NCI-H2196 (cell line): ENCODE results near the gene GNB3.
"Not testable (repeated sequence)": the region's sequence is repeated elsewhere in the genome, so short reads cannot be mapped to it uniquely, and the experiment has no call there.

ENCODE experiments used
- DNase-seq: peaks from one replicate; lab custom pipeline; 2025; ENCODE audit not compliant: unreplicated experiment; lab: John Stamatoyannopoulos, UW

GNB3 gene

DNA sequence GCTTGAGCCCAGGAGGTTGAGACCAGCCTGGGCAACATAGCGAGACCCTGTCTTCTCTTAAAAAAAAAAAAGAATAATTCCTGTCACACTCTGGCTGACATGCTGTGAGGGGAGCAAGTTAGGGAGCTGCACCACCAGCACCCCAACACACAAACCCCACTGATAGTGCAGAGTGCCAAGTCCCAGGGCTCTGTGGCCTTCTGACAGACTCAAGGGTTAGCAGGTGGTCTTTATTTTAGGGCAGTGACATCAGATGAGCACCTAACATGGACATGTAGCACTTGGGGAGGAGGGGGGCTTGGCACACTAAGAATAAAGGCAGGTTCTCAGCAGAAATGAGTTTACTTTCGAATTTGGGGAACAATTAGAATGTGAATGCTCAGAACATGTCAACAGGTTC, 18.1 kb downstream of the GNB3 start:
- no peak for DNase-seq

DNA sequence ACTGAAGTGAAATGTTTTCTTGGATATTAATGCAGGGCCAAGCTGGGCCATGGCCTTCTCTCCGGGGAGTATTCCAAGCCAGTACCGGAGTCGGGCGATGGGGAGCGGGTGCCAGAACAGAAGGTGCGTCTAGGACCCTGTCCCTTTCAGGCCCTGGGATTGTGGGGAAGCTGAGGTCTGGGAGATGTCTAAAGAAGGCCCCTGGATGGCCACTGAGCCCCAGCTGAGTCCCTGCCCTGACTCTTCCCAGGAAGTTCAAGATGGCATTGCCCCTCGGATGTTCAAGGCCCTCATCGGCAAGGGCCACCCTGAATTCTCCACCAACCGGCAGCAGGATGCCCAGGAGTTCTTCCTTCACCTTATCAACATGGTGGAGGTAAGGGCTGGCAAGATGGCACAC, 19.4 kb downstream of the GNB3 start:
- no peak for DNase-seq

- no peak for DNase-seq
These were observed 20.2 kb downstream of the GNB3 start for GRCh38 chr12:6860942-6861341.

DNA sequence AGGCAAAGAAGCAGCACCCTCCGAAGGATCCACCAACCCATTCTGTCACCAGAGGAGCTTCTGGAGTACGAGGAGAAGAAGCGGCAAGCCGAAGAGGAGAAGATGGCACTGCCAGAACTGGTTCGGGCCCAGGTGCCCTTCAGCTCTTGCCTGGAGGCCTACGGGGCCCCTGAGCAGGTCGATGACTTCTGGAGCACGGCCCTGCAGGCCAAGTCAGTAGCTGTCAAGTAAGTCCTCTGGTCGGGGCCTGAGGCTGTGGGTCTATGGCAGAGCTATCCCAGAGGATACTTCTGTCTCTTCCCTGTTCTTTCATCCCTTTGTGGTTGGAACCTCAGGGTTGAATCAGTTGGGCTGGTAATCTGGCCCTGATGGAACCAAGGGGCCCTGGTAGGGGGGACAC, 20.7 kb downstream of the GNB3 start:
- no peak for DNase-seq

DNA sequence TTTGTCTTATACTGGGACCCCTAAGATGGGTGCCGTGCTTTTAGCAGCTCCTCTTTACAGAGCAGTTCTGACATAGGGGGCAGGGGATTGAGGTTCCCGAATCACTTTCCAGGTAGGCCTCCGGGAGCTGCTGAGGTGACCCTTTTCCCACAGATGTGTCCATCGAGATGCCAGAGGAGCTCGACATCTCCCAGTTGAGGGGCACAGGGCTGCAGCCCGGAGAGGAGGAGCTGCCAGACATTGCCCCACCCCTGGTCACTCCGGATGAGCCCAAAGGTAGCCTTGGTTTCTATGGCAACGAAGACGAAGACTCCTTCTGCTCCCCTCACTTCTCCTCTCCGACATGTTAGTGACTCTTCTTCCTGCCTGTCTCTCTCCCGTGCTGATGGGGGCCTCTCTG, 22.3 kb downstream of the GNB3 start:
- DNase-seq = no peak

DNA sequence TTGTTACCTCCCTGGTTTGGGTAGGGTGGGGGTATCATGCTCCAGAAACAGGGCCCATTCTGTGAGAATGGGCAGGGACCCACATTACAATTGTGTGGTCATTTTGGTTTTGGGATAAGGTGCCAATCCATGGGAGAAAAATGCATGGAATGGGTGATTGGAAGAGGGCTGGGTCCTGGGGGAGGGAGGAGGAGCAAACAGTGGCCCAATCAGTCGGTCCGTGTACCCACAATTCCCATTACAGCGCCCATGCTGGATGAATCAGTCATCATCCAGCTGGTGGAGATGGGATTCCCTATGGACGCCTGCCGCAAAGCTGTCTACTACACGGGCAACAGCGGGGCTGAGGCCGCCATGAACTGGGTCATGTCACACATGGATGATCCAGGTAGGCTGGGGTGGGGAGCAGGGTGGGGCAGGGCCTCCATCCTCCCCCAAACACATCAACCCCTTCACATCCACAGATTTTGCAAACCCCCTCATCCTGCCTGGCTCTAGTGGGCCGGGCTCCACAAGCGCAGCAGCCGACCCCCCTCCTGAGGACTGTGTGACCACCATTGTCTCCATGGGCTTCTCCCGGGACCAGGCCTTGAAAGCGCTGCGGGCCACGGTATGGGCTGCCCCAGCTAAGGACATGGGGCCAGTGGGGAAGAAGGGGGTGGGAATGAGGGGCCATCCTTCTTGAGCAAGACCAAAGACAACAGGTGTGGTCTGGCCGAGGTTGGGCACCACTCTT, 23.0 kb downstream of the GNB3 start:
- DNase-seq = no peak

GRCh38 chr12:6865307-6865706, 24.6 kb downstream of the GNB3 start:
- not testable (repeated sequence) for DNase-seq

- no peak for DNase-seq
These were observed 25.6 kb downstream of the GNB3 start for GRCh38 chr12:6866163-6866919.

GRCh38 chr12:6866920-6867412, 26.2 kb downstream of the GNB3 start:
- DNase-seq = no peak

DNA sequence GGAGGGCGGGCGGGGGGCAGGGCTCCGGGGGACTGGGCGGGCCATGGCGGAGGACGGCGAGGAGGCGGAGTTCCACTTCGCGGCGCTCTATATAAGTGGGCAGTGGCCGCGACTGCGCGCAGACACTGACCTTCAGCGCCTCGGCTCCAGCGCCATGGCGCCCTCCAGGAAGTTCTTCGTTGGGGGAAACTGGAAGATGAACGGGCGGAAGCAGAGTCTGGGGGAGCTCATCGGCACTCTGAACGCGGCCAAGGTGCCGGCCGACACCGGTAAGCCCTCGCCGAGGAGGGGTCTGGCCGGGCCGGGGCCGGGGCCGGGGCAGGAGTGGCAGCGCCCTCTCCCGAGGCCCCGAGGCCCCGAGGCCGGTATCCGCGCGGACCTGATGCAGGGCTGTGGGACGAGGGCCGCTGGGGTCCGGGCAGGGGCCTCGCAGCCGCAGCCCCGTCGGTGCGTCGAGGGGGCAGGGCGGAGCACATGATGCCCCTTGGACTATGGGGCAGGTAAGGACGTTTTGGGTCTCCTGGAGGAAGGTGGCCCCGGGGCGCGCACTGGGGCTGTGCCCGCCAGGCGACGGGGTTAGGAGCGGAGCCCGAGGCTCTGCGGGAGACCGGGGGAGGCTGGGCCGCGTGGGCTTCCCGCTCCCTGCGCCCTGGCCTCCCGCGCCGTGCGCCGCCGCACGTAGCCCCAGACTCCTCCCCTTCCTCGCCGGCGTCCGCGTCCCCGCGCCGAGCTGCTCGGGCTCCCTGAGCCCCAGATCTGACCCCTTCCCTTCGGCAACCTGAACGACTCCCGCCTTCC, 26.9 kb downstream of the GNB3 start, which contains the start of gene TPI1:
TSS of gene TPI1 (plus strand) at position 119 of the 798 bp plus-strand sequence. CDS start at position 155, 36 bp downstream.
- DNase-seq = peak; percentile 45

- DNase-seq = no peak
These were observed 27.7 kb downstream of the GNB3 start for GRCh38 chr12:6868211-6869048.

- DNase-seq = peak; percentile 69
These were observed 28.6 kb downstream of the GNB3 start for GRCh38 chr12:6869049-6870021.

GRCh38 chr12:6870304-6870703, 29.6 kb downstream of the GNB3 start:
- not testable (repeated sequence) for DNase-seq

- no peak for DNase-seq
These were observed 30.6 kb downstream of the GNB3 start for GRCh38 chr12:6871052-6871957.

DNA sequence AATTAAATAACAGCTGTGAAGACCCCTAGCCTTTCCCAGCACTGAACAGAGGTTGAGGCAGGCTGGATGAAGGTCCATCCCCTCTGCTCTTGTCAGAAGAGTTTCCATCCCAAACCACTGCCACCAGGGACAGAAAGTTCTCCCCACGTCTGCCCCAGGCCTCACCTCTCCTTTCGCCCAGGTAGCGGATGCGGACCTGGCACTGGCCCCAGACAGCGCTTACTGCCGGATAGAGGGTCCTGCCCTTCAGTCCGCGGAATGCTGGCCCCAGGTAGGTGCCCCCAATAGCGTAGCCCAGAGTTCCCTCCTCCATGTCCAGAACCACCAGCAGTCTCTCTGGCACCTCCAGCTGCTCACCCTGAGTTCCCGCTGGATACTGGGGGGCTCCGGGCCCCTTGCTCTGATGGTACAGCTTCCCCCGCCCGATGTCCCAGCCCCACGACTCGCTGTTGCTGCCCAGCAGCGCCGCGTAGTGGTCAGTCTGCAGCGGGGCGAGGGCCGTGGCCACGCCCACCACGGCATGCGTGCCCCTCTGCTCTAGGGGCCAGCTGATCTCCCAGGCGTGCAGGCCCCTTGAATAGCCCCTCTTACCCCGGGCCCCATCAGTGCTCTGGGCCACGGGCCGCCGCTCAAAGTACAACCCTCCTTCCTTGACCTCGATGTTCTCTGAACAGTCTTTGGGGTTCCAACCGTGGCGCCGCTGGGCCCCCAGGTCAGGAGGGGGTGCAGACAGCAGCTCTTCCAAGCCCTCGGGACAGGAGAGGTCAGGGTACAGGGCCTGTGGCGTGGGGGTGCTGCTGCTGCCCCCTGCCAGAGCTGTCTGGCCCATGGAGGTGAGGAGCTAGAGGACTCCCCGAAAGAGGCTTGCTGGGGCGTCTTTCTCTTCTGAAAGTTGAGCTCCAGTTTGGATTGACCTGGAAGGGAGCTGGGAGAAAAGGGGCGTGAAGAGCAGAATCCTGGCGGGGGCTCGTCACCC, 31.6 kb downstream of the GNB3 start:
- peak; percentile 57 for DNase-seq

DNA sequence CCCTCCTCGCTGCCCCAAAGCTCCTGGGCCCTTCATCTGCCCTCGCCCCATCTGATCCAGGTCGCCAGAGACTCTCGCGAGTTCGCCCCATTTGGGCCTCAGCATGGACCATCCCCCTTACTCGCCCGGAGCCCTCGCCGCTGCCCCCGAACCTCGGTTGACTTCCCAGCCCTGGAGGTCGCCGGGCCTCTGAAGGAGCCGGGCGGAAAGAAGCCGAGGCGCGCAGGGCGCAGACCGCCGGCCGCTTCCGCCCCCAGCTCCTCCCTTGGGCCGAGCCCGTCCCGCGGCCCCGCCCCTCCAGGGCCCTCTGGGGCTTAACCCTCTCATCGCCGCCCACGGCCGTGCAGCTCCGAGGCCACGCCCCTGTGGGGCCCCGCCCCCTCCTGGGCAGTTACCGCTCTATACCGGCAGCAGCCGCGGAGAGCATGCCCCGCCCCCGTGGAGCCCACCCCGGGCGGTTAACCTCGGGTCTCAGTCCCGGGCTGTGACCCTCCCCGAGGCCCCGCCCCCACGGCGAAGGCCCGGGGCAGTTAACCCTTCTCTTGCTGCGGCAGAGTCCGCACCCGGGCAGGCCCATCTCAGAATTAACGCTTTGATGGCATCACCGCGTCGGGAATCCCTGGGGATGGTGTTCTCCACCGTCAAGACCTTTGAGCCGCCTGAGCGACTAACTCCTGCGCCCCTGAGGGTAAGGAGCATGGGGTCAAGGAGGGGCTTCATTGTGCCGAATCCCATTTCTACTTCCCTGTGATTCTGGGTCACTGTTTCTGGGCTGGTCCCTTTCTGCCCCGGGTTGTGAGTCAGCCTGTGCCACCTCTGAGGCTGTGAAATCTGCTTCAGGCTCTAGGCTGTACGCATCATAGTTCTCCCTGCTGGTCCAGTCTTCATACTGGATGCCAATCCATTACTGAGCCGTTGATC, 32.6 kb downstream of the GNB3 start, which contains the start of gene SPSB2:
TSS of gene SPSB2 (minus strand) at position 210 of the 921 bp plus-strand sequence. CDS start 402 bp downstream, outside the sequence.
- peak; percentile 88 for DNase-seq
